Stimulated activated CD4-positive, alpha-beta T cell treated with anti-CD3 and anti-CD28 coated beads, Interleukin-1b, Interleukin-23, amount 100 ng/mL, for 4 hours (primary cell): ENCODE data around the gene IGFL1.
"Not testable (repeated sequence)": the region's sequence is repeated elsewhere in the genome, so short reads cannot be mapped to it uniquely, and the experiment has no call there.

ENCODE experiments used
- DNase-seq, 2 donors: peaks; one replicate each; pipeline ENCODE4 v3.0.0-alpha.2; 2020; ENCODE audit warnings: low read depth in 2 of 2

The IGFL1 gene

GRCh38 chr19:46270521-46271256, 41.1 kb downstream of the IGFL1 start:
- no peak for DNase-seq

- DNase-seq, result no peak
These were observed 42.1 kb downstream of the IGFL1 start for GRCh38 chr19:46271481-46272197.

DNA sequence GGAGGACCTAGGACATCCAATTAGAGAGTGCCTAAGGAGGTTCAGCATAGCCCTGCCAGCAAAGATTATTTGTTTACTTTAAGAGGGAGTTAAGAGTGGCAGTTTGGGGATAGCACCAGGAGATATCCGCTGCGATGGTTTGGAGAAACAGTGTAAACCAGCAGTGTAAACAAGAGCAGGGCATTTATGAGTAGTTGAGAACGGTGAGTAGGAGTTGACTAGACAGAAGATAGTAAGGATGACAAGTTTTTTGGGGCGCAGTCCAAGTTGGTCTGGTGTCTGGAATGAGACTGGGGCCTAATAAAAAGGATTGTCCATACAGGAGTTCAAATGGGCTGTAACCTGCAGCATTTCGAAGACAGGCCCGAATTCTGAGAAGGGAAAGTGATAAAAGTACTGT, 44.4 kb downstream of the IGFL1 start:
- not testable (repeated sequence) for DNase-seq

GRCh38 chr19:46279177-46279576, 49.6 kb downstream of the IGFL1 start:
- no peak for DNase-seq
